HL-60/S4 (cell line): ENCODE results near the gene CCL17.
"Not testable (repeated sequence)": the region's sequence is repeated elsewhere in the genome, so short reads cannot be mapped to it uniquely, and the experiment has no call there.

Experiments
- in situ Hi-C: fragments of 300-500 bp; cut with MboI; formaldehyde crosslinking; loops from 2 replicates; pipeline ENCODE4 v1.14.3; 2022; ENCODE audit warnings: low sequenced_read_pairs

The CCL17 gene

GRCh38 chr16:57395026-57395425 lies 9.5 kb upstream of the CCL17 start:
- in situ Hi-C loops: no loop called here

DNA sequence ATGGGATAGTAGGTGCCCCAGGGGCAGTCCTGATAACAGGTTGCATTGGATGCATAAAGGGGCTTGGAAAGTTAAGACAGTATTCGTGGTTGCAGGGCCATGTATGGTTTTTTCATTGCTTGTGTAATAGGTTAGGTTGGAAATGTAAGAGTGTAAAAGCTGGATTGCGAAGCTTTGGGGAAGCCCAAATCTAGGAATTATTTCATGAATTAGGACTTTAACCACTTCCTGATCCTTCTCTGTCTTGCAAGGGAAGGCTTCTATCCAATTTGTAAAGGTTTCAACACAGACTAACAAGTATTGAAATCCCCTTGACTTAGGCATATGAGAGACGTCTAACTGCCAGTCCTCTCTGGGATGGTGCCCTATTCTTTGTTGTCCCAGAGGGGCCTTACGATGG lies 7.8 kb upstream of the CCL17 start:
- in situ Hi-C loops: no loop called here

- in situ Hi-C loops: not testable (repeated sequence)
Measured at GRCh38 chr16:57397493-57397892, 7.1 kb upstream of the CCL17 start.

- in situ Hi-C loops: no loop called here
Measured at GRCh38 chr16:57401943-57402640, 2.5 kb upstream of the CCL17 start.

- in situ Hi-C loops: no loop called here
Measured at GRCh38 chr16:57405097-57405496, 530 bp downstream of the CCL17 start.

DNA sequence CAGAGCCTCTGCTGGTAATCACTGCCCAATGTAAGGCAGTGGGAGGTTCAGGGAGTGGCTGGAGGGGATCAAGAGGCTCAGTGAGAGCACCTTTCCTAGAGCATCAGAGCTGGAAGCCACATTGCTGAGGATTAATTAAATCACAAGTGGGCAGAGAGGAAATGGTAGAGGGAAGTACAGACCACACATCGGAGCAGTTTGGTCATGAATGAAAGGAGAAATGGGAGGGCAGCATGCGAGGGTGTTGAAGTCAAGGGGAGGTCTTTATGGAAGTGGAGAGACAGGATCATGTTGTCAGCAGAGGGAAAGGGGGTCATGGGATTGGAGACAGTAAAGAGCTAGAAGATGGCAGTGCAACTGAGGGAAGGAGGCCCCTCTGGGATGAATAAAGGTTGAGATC lies 2.3 kb downstream of the CCL17 start:
- in situ Hi-C loops: no loop called here

GRCh38 chr16:57407521-57408353 lies 3.2 kb downstream of the CCL17 start:
- in situ Hi-C loops: no loop called here

DNA sequence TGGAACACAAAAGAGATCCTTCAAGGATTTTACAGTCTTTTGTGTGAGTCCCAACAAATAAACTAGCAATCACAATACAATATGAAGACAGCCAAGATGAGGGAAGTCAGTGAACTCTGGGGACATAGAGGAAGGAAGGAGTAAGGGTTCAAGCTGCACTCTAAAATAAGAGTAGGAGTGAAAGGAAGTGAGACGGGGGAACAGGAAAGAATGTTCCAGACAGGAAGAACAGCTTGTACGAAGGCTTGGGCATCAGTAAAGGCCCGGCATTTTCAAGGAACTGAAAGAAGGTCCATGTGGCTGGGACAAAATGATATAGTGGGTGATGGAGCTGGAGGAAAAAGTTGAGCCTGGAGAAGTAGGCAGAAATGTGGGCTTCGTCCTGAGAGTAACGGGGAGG lies 4.5 kb downstream of the CCL17 start:
- in situ Hi-C loops: no loop called here

GRCh38 chr16:57409870-57410587 lies 5.5 kb downstream of the CCL17 start:
- in situ Hi-C loops: no loop called here

DNA sequence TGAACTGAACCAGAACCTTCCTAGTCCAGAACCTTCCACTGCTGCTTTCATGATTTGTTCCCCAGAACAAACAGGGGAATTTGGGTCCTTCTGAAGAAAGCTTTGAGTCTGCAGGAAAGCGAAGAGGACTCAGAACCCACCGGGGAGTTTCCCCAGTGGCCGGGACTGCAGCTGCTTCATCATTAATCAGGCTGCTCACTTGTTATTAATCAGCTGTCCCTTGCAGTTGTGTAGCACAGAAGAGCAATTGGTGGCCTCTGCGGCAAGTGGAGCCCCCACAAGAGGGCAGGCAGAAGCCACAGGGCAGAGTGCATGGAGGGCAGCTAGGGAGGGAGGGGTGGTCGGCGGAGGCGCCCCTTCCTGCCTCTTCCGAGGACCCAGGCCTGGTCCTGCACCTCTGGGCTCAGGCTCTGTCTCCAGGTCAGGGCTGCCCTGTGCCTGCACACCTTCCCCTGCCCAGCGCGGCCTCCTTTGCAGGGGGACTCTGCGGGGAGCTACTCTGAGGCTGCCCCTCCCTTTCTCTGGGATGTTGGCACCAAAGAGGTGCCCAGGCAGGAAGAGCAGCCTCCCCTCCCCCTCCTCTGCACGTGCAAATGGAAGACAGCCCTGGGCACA lies 6.9 kb downstream of the CCL17 start:
- in situ Hi-C loops: no loop called here

DNA sequence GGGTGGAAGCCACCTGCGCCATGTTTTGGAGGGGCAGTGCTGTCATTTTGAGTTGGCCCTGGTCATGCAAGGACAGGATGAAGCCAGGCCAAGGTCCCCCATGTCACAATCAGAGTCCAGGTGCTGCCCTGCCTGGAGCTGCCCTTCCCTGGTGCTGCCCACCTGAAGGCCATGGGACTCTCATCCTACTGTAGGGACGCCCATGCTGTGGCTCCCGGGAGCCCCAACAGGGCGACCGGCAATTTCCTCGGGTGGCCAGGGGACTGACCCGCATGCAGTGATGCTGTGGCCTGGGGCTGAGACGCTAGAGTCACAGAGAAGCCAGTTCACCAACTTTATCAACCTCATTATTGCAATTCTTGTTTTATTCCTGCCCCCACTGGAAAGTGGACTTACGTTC lies 8.0 kb downstream of the CCL17 start:
- in situ Hi-C loops: no loop called here

DNA sequence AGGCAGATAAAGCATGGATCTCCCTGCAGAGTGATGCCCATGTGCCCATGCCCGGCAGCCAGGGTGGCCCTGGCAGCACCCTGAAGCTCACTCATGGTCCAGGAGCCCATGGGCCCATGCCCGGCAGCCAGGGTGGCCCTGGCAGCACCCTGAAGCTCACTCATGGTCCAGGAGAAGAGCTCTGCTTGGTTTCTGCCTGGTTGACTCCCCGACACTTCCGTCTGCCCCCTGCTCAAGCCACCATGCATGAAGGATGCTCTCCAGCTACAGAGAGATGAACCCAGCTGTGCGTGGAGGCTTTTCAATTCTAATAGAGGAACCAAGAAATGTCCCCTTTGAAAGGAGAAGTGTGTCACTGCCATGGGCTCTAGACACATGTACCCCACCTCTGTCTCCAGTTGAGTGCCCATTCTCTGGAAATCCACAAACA lies 8.7 kb downstream of the CCL17 start:
- in situ Hi-C loops: no loop called here

DNA sequence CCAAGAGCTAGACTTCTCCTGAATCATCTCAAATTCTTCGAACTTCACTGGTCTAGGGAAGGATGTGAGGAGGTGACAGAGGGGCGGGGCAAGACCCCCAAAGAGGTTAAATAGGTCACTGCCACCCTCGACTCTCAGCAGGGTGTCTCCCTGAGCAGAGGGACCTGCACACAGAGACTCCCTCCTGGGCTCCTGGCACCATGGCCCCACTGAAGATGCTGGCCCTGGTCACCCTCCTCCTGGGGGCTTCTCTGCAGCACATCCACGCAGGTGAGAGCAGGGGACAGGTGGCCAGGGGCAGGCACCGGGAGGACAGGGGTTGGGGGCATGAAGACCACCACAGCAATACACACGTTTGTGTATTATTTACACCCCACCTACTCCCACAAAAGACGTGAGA lies 9.2 kb downstream of the CCL17 start:
- in situ Hi-C loops: no loop called here

- in situ Hi-C loops: loop anchor here (5.0 kb wide), 1 partner anchor 114 kb away; no protein-coding TSS in a partner anchor
Measured at GRCh38 chr16:57416084-57416483, 11.5 kb downstream of the CCL17 start.

- in situ Hi-C loops: loop anchor here (5.0 kb wide), 1 partner anchor 117 kb away; no protein-coding TSS in a partner anchor
Measured at GRCh38 chr16:57419506-57419905, 14.9 kb downstream of the CCL17 start.

GRCh38 chr16:57422026-57422944 lies 17.7 kb downstream of the CCL17 start:
- in situ Hi-C loops: no loop called here

DNA sequence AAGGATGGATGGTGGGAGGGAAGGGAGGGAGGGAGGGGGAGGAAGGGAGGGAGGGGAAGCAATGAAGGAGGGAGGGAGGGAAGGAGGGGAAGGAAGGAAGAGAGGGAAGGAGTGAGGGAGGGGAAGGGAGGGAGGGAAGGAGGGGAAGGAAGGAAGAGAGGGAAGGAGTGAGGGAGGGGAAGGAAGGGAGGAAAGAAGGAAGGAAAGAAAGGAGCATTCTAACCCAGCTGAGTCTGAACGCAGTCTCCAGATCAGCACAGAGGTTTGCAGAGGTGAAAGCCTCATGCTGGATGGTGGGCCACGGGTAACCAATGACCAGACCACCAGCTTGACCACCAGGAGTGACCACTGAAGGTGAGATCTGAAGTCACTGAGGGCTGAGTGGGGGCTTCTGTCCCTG lies 18.6 kb downstream of the CCL17 start:
- in situ Hi-C loops: no loop called here

DNA sequence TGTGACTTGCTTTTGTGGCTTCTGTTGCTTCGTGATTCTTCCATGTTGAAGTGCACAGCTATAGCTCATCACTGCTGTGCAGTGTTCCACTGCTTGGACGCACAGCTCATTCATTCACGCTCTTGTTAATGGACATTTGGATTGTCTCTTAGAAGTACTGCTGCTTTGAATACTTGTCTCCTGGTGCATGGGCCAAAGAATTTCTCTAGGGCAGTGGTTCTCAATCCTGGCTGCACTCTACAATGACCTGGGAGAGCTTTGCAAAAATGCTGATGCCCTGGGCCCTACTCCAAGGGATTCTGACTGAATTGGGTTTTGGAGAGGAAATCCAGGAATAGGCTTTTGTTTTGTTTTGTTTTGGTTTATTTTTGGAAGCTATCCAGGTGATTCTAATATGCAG lies 20.0 kb downstream of the CCL17 start:
- in situ Hi-C loops: no loop called here

- in situ Hi-C loops: no loop called here
Measured at GRCh38 chr16:57426356-57426755, 21.8 kb downstream of the CCL17 start.

- in situ Hi-C loops: no loop called here
Measured at GRCh38 chr16:57427307-57427706, 22.7 kb downstream of the CCL17 start.
